ENCODE measurements around the gene ZBTB34.

ZBTB34 gene

DNA sequence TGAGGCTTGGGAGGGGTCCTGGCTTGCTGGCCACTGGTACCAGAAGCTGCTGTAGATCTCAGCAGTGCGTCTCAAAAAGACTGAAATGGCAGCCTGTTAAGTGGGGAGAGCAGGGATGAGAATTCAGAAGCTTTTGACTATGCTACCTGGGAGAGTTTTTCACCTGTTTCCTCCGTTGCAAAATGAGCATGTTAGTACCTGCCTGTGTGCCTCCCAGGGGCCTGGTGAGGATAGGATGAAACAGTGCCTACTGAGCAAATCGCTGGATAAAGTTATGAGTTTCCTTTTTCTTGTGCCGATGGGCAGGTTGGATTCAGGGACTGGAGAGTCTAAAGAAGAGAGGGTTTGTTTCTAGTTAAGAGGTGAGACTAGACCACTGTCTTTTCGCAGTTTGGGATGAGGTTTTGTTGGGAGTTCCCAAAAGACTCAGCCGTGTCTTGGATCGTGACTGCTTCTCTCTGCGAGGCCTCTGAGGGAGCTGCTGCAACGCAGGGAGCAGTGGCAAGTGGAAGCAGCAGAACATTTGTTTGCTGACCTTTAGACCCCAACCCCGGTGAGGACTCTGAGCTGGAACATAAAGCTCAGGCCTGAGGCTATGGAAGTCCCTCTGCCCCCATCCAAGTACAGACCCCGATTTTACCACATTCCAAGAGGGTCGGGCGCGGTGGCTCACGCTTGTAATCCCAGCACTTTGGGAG, 55.6 kb downstream of the ZBTB34 start:
- H3K27ac ChIP-seq (ENCODE audit: low read depth, low read length): no peak overlapping the region
- H3K79me2 ChIP-seq (ENCODE audit: insufficient read depth, low read length): no peaks in the 10 kb centered on the region
- peak overlapping the region; percentile 52 for H3K4me2 ChIP-seq (ENCODE audit: low read depth, low read length, poor library complexity, severe bottlenecking)
- no peaks in the 10 kb centered on the region for H4K20me1 ChIP-seq (ENCODE audit: low read depth, low read length)
- no peak overlapping the region for H2AFZ ChIP-seq (ENCODE audit: low read depth, low read length, severe bottlenecking)
- TF ChIP-seq EZH2phosphoT487 (conservative IDR thresholded peaks at IDR 0.05; ENCODE audit: low read length): no peak
- TF ChIP-seq, protein P1, sequence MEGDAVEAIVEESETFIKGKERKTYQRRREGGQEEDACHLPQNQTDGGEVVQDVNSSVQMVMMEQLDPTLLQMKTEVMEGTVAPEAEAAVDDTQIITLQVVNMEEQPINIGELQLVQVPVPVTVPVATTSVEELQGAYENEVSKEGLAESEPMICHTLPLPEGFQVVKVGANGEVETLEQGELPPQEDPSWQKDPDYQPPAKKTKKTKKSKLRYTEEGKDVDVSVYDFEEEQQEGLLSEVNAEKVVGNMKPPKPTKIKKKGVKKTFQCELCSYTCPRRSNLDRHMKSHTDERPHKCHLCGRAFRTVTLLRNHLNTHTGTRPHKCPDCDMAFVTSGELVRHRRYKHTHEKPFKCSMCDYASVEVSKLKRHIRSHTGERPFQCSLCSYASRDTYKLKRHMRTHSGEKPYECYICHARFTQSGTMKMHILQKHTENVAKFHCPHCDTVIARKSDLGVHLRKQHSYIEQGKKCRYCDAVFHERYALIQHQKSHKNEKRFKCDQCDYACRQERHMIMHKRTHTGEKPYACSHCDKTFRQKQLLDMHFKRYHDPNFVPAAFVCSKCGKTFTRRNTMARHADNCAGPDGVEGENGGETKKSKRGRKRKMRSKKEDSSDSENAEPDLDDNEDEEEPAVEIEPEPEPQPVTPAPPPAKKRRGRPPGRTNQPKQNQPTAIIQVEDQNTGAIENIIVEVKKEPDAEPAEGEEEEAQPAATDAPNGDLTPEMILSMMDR (IDR thresholded peaks at IDR 0.05; ENCODE audit: insufficient read depth, low read length, poor library complexity, severe bottlenecking): no peak
- no peak overlapping the region for H3K4me3 ChIP-seq (ENCODE audit: insufficient read depth, low read length, poor library complexity, severe bottlenecking)
- H3K27me3 ChIP-seq (ENCODE audit: low read length): no peaks in the 10 kb centered on the region
- peak overlapping the region; percentile 13; the same call in 1 of the 2 replicates for H3K9ac ChIP-seq (ENCODE audit: low read length)
- H3K36me3 ChIP-seq (ENCODE audit: low read length): no peaks in the 10 kb centered on the region
- no peaks in the 10 kb centered on the region for H3K9me2 ChIP-seq (replicated peaks; ENCODE audit: insufficient read depth, low read length)
- no peaks in the 10 kb centered on the region for H3F3A ChIP-seq (ENCODE audit: insufficient read depth)
- no peaks in the 10 kb centered on the region for H3K9me3 ChIP-seq (ENCODE audit: insufficient read depth, low read length)

DNA sequence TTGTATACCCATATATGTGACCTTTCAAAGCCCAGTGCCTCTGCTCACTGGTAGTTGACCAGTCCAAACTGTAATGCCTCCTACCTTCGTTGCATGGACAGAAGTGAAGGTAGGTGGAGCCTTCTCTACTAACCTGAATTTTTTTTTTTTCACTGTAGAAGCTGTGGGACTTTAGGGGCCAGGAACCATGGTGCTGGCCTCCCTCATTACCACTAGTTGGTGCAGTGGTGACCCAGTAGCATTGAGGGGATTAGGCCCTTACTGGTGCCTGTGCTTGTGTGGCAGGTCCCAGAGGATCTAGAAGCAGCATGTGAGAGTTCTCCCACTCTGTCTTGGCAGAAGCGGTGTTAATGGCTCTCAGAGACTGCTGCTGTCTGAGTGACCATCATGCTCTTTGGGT, 56.5 kb downstream of the ZBTB34 start:
- Histone ChIP-seq H2AFZ (ENCODE audit: low read depth, low read length, severe bottlenecking) (no peak overlapping the region), H3K27ac (ENCODE audit: low read depth, low read length) (no peak overlapping the region), H3K79me2 (ENCODE audit: insufficient read depth, low read length) (no peaks in the 10 kb centered on the region), H3K27me3 (ENCODE audit: low read length) (no peaks in the 10 kb centered on the region), H3K4me2 (ENCODE audit: low read depth, low read length, poor library complexity, severe bottlenecking) (no peak overlapping the region), H4K20me1 (ENCODE audit: low read depth, low read length) (no peaks in the 10 kb centered on the region; the same call in 1 of the 2 replicates), H3K4me3 (ENCODE audit: insufficient read depth, low read length, poor library complexity, severe bottlenecking) (no peak overlapping the region), H3K36me3 (ENCODE audit: low read length) (no peaks in the 10 kb centered on the region), H3K9me3 (ENCODE audit: insufficient read depth, low read length) (no peaks in the 10 kb centered on the region), H3K9me2 (replicated peaks; ENCODE audit: insufficient read depth, low read length) (no peaks in the 10 kb centered on the region), H3F3A (ENCODE audit: insufficient read depth) (no peaks in the 10 kb centered on the region), H3K9ac (ENCODE audit: low read length) (no peak overlapping the region)
- TF ChIP-seq, protein P1 (IDR thresholded peaks at IDR 0.05; ENCODE audit: insufficient read depth, low read length, poor library complexity, severe bottlenecking): no peak
- no peak for TF ChIP-seq EZH2phosphoT487 (conservative IDR thresholded peaks at IDR 0.05; ENCODE audit: low read length)

DNA sequence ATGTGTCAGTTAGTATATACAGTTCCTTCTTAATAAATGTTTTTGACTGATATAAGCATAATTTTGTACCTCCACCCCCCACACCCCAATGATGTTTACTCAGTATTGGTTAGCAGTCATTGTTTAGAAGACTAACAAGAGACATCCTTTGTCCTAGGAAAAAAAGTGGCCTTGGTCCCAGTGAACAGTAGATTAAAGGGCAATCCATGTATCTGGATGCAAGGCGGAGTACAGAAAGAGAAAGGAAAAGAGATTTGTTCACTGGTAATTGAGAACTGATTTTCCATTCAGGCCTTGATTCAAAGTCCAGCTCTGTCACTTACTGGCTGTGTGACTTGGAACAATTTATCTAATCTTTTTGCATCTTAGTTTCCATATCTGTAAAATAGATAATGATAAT, 58.8 kb downstream of the ZBTB34 start:
- Histone ChIP-seq H3K9me2 (replicated peaks; ENCODE audit: insufficient read depth, low read length) (no peaks in the 10 kb centered on the region), H3K9ac (ENCODE audit: low read length) (no peak overlapping the region), H3K27me3 (ENCODE audit: low read length) (no peaks in the 10 kb centered on the region), H3K9me3 (ENCODE audit: insufficient read depth, low read length) (no peaks in the 10 kb centered on the region), H3K79me2 (ENCODE audit: insufficient read depth, low read length) (no peaks in the 10 kb centered on the region), H2AFZ (ENCODE audit: low read depth, low read length, severe bottlenecking) (no peak overlapping the region), H3F3A (ENCODE audit: insufficient read depth) (no peaks in the 10 kb centered on the region), H4K20me1 (ENCODE audit: low read depth, low read length) (peaks cover 6% of the 10 kb centered on the region; the same call in 1 of the 2 replicates), H3K4me3 (ENCODE audit: insufficient read depth, low read length, poor library complexity, severe bottlenecking) (no peak overlapping the region), H3K4me2 (ENCODE audit: low read depth, low read length, poor library complexity, severe bottlenecking) (no peak overlapping the region), H3K27ac (ENCODE audit: low read depth, low read length) (no peak overlapping the region), H3K36me3 (ENCODE audit: low read length) (no peaks in the 10 kb centered on the region)
- TF ChIP-seq, protein P1 (IDR thresholded peaks at IDR 0.05; ENCODE audit: insufficient read depth, low read length, poor library complexity, severe bottlenecking): no peak
- TF ChIP-seq EZH2phosphoT487 (conservative IDR thresholded peaks at IDR 0.05; ENCODE audit: low read length): no peak
